Left ventricle myocardium inferior (tissue), 1 donor: ENCODE results near the gene SLC46A1. TPM values are rescaled to one million over a fixed set of nuclear protein-coding genes. Genes with fewer than 3 reads are reported as not detected.

Experiments used
- DNase-seq: peaks from one replicate; pipeline ENCODE4 v3.0.0-alpha.2; 2020
- H3K27ac ChIP-seq: fragments of 200-600 bp; replicated peaks from 2 replicates; pipeline ENCODE4 v1.8.0; 2021
- H3K27me3 ChIP-seq: fragments of 200-600 bp; 2 replicates; pipeline ENCODE4 v1.8.0; 2021; ENCODE audit warnings: low read depth
- H3K36me3 ChIP-seq: fragments of 200-600 bp; 2 replicates; pipeline ENCODE4 v1.8.0; 2021
- H3K4me1 ChIP-seq: fragments of 200-600 bp; 2 replicates; pipeline ENCODE4 v1.8.0; 2021
- H3K4me3 ChIP-seq: fragments of 200-600 bp; 2 replicates; pipeline ENCODE4 v1.8.0; 2021; ENCODE audit warnings: mild to moderate bottlenecking, moderate library complexity
- H3K9me3 ChIP-seq: fragments of 200-600 bp; replicated peaks from 2 replicates; pipeline ENCODE4 v1.8.0; 2021
- CTCF ChIP-seq: fragments of 200-600 bp; IDR thresholded peaks from 2 replicates; pipeline ENCODE4 v1.8.0; 2021; ENCODE audit warnings: antibody characterized with exemption, mild to moderate bottlenecking, borderline replicate concordance
- intact Hi-C: fragments of 100-400 bp; cut with micrococcal nuclease; formaldehyde crosslinking; loops from one replicate; pipeline ENCODE4 v1.11.0; 2022
- microRNA-seq: library from miRNA; unstranded; fragments of <30 nt; microRNA quantifications from one replicate; pipeline ENCODE4 v1.2.0, GENCODE V29; 2020
- total RNA-seq: library from RNA; stranded (reverse); fragmentation: NEBNext Ultra II Directional; extraction: Animal tissue kit (Norgen Biotek cat#: 25700); gene quantifications from one replicate; pipeline ENCODE4 v1.2.1, GENCODE V29; 2021
- donor health status: DM: no; HTN: yes; CAD: no; lungs with severe emphysema.

SLC46A1 gene
- total RNA-seq, 1 donor from 2014 or later, result 6.0 TPM

- intact Hi-C loops, result no loop called here
- Histone ChIP-seq H3K36me3 (peaks cover 98% of the 10 kb centered on the region), H3K4me3 (no peak overlapping the region), H3K4me1 (peaks cover 70% of the 10 kb centered on the region), H3K27me3 (no peaks in the 10 kb centered on the region), H3K9me3 (no peaks in the 10 kb centered on the region), H3K27ac (peak overlapping the region; percentile 44)
- no peak for DNase-seq
- peak; percentile 55 for TF ChIP-seq CTCF
Measured at GRCh38 chr17:28346746-28347246, 59.2 kb downstream of the SLC46A1 start.

- H3K36me3 ChIP-seq, result peaks cover 98% of the 10 kb centered on the region
- peaks cover 65% of the 10 kb centered on the region for H3K4me1 ChIP-seq
- H3K27ac ChIP-seq, result peak overlapping the region; percentile 44
- intact Hi-C loops, result no loop called here
- no peak overlapping the region for H3K4me3 ChIP-seq
- no peak for TF ChIP-seq CTCF
- no peaks in the 10 kb centered on the region for H3K27me3 ChIP-seq
- no peaks in the 10 kb centered on the region for H3K9me3 ChIP-seq
- DNase-seq, result no peak
Measured at GRCh38 chr17:28346199-28346580, 59.8 kb downstream of the SLC46A1 start.

GRCh38 chr17:28345419-28346198, 60.4 kb downstream of the SLC46A1 start:
- peak; percentile 51 for DNase-seq
- Histone ChIP-seq H3K4me3 (no peak overlapping the region), H3K9me3 (no peaks in the 10 kb centered on the region), H3K27me3 (no peaks in the 10 kb centered on the region), H3K27ac (peak overlapping the region; percentile 44), H3K36me3 (peaks cover 98% of the 10 kb centered on the region), H3K4me1 (peaks cover 69% of the 10 kb centered on the region)
- intact Hi-C loops, result no loop called here
- no peak for TF ChIP-seq CTCF

Small RNAs within 50 kb of the gene (microRNA-seq; reads per million reads assigned to microRNA genes)
- gene MIR4723, result not detected

Other genes starting within 250 kb of the SLC46A1 start
- 2.1 TPM for gene TMEM97, start 87.0 kb downstream of the SLC46A1 start, total RNA-seq
- gene IFT20, start 70.7 kb downstream of the SLC46A1 start, total RNA-seq, result 14.3 TPM
- gene TNFAIP1, start 70.5 kb downstream of the SLC46A1 start, total RNA-seq, result 35.1 TPM
- gene POLDIP2, start 48.7 kb downstream of the SLC46A1 start, total RNA-seq, result 154 TPM
- gene SEBOX, start 41.0 kb downstream of the SLC46A1 start, total RNA-seq, result not detected
- gene VTN, start 35.9 kb downstream of the SLC46A1 start, total RNA-seq, result 40.4 TPM
- gene SARM1, start 34.5 kb downstream of the SLC46A1 start, total RNA-seq, result 5.1 TPM
- gene SLC13A2, start 67.4 kb upstream of the SLC46A1 start, total RNA-seq, result not detected
- not detected for gene FOXN1, start 100.1 kb upstream of the SLC46A1 start, total RNA-seq
- gene UNC119, start 146.4 kb upstream of the SLC46A1 start, total RNA-seq, result 22.5 TPM
- 38.2 TPM for gene PIGS, start 165.3 kb upstream of the SLC46A1 start, total RNA-seq
- gene ALDOC, start 170.7 kb upstream of the SLC46A1 start, total RNA-seq, result 329 TPM
- 1.0 TPM for gene SPAG5, start 192.8 kb upstream of the SLC46A1 start, total RNA-seq
- gene RSKR, start 208.0 kb upstream of the SLC46A1 start, total RNA-seq, result 6.7 TPM
- gene BLTP2, start 238.9 kb upstream of the SLC46A1 start, total RNA-seq, result 71.3 TPM